WTC11 (cell line): ENCODE measurements around the gene CD4. TPM values are rescaled to one million over a fixed set of nuclear protein-coding genes. Genes with fewer than 3 reads are reported as not detected.

ENCODE experiments used
- ATAC-seq: fragments of 200-7000 bp; cut with Tn5 transposase; 2 replicates; pipeline ENCODE4 v1.10.0; 2021; ENCODE audit warnings: mild to moderate bottlenecking, moderate library complexity
- CTCF ChIA-PET: fragments of 300-600 bp; sonication (Branson Sonifier 250); formaldehyde crosslinking; loops from one replicate; lab custom pipeline; 2021; ENCODE audit warnings: antibody characterized with exemption; lab: Charles Lee
- POLR2A ChIA-PET: fragments of 350-600 bp; sonication (Branson Sonifier 250); formaldehyde crosslinking; loops from one replicate; lab custom pipeline; 2021; ENCODE audit warnings: antibody characterized with exemption; lab: Charles Lee
- DNase-seq: peaks from one replicate; pipeline ENCODE4 v3.0.0; 2021; ENCODE audit warnings: low spot score
- H3K27ac Mint-ChIP-seq: 2 replicates; pipeline ENCODE4 v1.8.0; 2021; ENCODE audit warnings: mixed read lengths
- H3K27me3 Mint-ChIP-seq: 2 replicates; pipeline ENCODE4 v1.8.0; 2021; ENCODE audit warnings: low read depth, mild to moderate bottlenecking, moderate library complexity, mixed read lengths
- H3K36me3 Mint-ChIP-seq: 2 replicates; pipeline ENCODE4 v1.8.0; 2021; ENCODE audit warnings: mixed read lengths
- H3K4me1 Mint-ChIP-seq: 2 replicates; pipeline ENCODE4 v1.8.0; 2022; ENCODE audit warnings: mixed read lengths
- H3K4me3 Mint-ChIP-seq: 2 replicates; pipeline ENCODE4 v1.8.0; 2021; ENCODE audit warnings: mild to moderate bottlenecking, moderate library complexity, mixed read lengths
- H3K9me3 Mint-ChIP-seq: 2 replicates; pipeline ENCODE4 v1.8.0; 2021; ENCODE audit warnings: mixed read lengths
- E2F5 ChIP-seq: sonication (generic); formaldehyde crosslinking; IDR thresholded peaks from 2 replicates; pipeline ENCODE4 v1.8.1; 2022; ENCODE audit warnings: mild to moderate bottlenecking, moderate library complexity, missing genetic modification reagents
- EMX1 ChIP-seq: fragments of 250-450 bp; sonication (Bioruptor Pico); IDR thresholded peaks from 2 replicates; pipeline ENCODE4 v1.8.0; 2021; ENCODE audit warnings: mild to moderate bottlenecking
- ESRRA ChIP-seq: sonication (generic); formaldehyde crosslinking; IDR thresholded peaks from 2 replicates; pipeline ENCODE4 v1.8.1; 2022; ENCODE audit warnings: mild to moderate bottlenecking, missing genetic modification reagents, borderline replicate concordance
- GRHL2 ChIP-seq: fragments of 250-450 bp; sonication (Bioruptor Pico); IDR thresholded peaks from 2 replicates; pipeline ENCODE4 v1.8.0; 2022; ENCODE audit warnings: mild to moderate bottlenecking, moderate library complexity; ENCODE audit not compliant: insufficient replicate concordance, severe bottlenecking
- KAT7 ChIP-seq: sonication (generic); formaldehyde crosslinking; IDR thresholded peaks from 2 replicates; pipeline ENCODE4 v1.8.1; 2023; ENCODE audit warnings: missing genetic modification reagents, mild to moderate bottlenecking, borderline replicate concordance
- MLX ChIP-seq: sonication (generic); formaldehyde crosslinking; IDR thresholded peaks from 2 replicates; pipeline ENCODE4 v1.8.1; 2023; ENCODE audit warnings: mild to moderate bottlenecking, missing genetic modification reagents, moderate library complexity
- NFATC4 ChIP-seq: fragments of 250-450 bp; sonication (Bioruptor Pico); IDR thresholded peaks from 2 replicates; pipeline ENCODE4 v1.9.0; 2021; ENCODE audit warnings: mild to moderate bottlenecking
- NFE2L1 ChIP-seq: sonication (generic); formaldehyde crosslinking; IDR thresholded peaks from 2 replicates; pipeline ENCODE4 v1.8.1; 2023; ENCODE audit warnings: missing genetic modification reagents
- NFYB ChIP-seq: sonication (generic); formaldehyde crosslinking; conservative IDR thresholded peaks from 2 replicates; pipeline ENCODE4 v1.8.0; 2022; ENCODE audit warnings: low read depth, missing genetic modification reagents
- NR2C2 ChIP-seq: sonication (generic); formaldehyde crosslinking; IDR thresholded peaks from 2 replicates; pipeline ENCODE4 v1.8.0; 2022; ENCODE audit warnings: mild to moderate bottlenecking, missing genetic modification reagents
- SP1 ChIP-seq: sonication (generic); formaldehyde crosslinking; conservative IDR thresholded peaks from 2 replicates; pipeline ENCODE4 v1.8.1; 2022; ENCODE audit warnings: missing genetic modification reagents
- TCF7 ChIP-seq: sonication (generic); formaldehyde crosslinking; IDR thresholded peaks from 2 replicates; pipeline ENCODE4 v1.8.0; 2022; ENCODE audit warnings: mild to moderate bottlenecking, low read depth, missing genetic modification reagents, moderate library complexity
- ZNF219 ChIP-seq: sonication (generic); formaldehyde crosslinking; IDR thresholded peaks from 2 replicates; pipeline ENCODE4 v1.8.0; 2023; ENCODE audit warnings: missing genetic modification reagents, mild to moderate bottlenecking, borderline replicate concordance
- ZNF317 ChIP-seq: sonication (generic); formaldehyde crosslinking; IDR thresholded peaks from 2 replicates; pipeline ENCODE4 v1.8.1; 2023; ENCODE audit warnings: low read depth, mild to moderate bottlenecking, moderate library complexity, missing genetic modification reagents, borderline replicate concordance
- ZNF396 ChIP-seq: fragments of 250-450 bp; sonication (Bioruptor Pico); IDR thresholded peaks from 2 replicates; pipeline ENCODE4 v1.8.0; 2021; ENCODE audit warnings: mild to moderate bottlenecking, moderate library complexity, borderline replicate concordance
- ZNF423 ChIP-seq: fragments of 250-450 bp; sonication (Bioruptor Pico); IDR thresholded peaks from 2 replicates; pipeline ENCODE4 v2.1.2; 2022; ENCODE audit warnings: mild to moderate bottlenecking, moderate library complexity
- ZNF671 ChIP-seq: fragments of 250-450 bp; sonication (Bioruptor Pico); IDR thresholded peaks from 2 replicates; pipeline ENCODE4 v1.8.0; 2021; ENCODE audit warnings: mild to moderate bottlenecking
- total RNA-seq: library from RNA; stranded (reverse); gene quantifications from 3 replicates; pipeline ENCODE4 v1.2.3, GENCODE V29; 2021
- TF ChIP-seq, protein P1 (sequence below): fragments of 250-450 bp; sonication (Bioruptor Pico); conservative IDR thresholded peaks from 2 replicates; pipeline ENCODE4 v1.9.0; 2021; ENCODE audit warnings: mild to moderate bottlenecking
- TF ChIP-seq, protein P2 (sequence below): fragments of 250-450 bp; sonication (Bioruptor Pico); IDR thresholded peaks from 2 replicates; pipeline ENCODE4 v1.9.0; 2021; ENCODE audit warnings: moderate library complexity, mild to moderate bottlenecking, inconsistent platforms, borderline replicate concordance

The CD4 gene
- total RNA-seq, 1 experiment from 2014 or later: 2.5 TPM

DNA sequence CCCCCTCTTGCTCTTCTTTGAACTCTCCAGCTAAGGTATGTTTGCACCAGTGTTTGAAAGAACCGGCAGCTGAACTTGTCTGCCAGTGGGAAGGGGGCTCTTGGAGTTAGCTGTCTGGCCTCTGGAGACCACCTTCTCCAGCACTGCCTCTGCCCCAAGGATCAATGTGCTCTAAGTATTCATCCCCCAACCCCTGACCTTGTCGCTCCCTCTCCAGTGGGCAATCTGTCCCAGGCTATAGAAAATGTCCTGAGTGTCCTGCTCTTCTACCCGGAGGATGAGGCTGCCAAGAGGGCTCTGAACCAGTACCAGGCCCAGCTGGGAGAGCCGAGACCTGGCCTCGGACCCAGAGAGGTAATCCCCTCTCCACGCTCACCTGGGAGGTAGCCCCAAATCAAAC lies 41.7 kb downstream of the CD4 start (continued):
- TF ChIP-seq ZNF671 (CRISPR knock-in tag) (no peak), ZNF396 (CRISPR knock-in tag) (no peak)

DNA sequence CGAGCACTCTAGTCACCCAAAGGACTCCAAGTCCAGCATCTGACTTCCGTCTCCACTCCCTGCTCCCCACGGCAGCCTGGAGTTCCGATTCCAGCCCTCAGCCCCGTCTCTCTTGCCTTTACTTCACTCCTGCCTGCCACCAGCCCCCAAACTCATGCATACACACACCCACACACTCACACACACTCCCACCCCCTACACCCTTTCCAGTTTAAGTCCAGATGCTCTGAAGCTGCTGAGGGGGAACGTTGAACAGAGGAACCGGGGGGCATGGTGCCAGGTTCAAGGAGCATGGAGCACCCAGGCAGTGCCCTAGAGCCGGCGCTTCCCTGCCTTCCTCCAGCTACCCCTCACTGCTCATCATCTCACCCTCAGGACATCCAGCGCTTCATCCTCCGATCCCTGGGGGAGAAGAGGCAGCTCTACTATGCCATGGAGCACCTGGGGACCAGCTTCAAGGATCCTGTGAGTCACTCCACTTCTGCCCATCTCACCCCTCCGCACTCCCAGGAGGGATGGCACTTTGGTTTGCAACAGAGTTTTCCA lies 42.2 kb downstream of the CD4 start:
- peaks cover 45% of the 10 kb centered on the region for H3K36me3 Mint-ChIP-seq
- H3K4me1 Mint-ChIP-seq: peaks cover 28% of the 10 kb centered on the region
- H3K9me3 Mint-ChIP-seq: no peaks in the 10 kb centered on the region
- no peak for TF ChIP-seq NFE2L1 (CRISPR knock-in tag)
- TF ChIP-seq NFATC4 (CRISPR knock-in tag): no peak
- TF ChIP-seq ESRRA (CRISPR knock-in tag): no peak
- TF ChIP-seq TCF7 (CRISPR knock-in tag): no peak
- H3K27ac Mint-ChIP-seq: peak overlapping the region; percentile 20; the same call in 1 of the 2 replicates
- peaks cover 5% of the 10 kb centered on the region for H3K27me3 Mint-ChIP-seq
- ChIA-PET POLR2A (no interaction called here), CTCF (interaction anchor here (0.7 to 8.9 kb wide), 5 partner anchors 10 to 276 kb away, joined by 3 to 110 read pairs (median 3); partner anchors contain the start of genes GPR162, IFFO1, LAG3 and PTMS)
- no peak overlapping the region for H3K4me3 Mint-ChIP-seq
- ATAC-seq (no peak), DNase-seq (no peak)

DNA sequence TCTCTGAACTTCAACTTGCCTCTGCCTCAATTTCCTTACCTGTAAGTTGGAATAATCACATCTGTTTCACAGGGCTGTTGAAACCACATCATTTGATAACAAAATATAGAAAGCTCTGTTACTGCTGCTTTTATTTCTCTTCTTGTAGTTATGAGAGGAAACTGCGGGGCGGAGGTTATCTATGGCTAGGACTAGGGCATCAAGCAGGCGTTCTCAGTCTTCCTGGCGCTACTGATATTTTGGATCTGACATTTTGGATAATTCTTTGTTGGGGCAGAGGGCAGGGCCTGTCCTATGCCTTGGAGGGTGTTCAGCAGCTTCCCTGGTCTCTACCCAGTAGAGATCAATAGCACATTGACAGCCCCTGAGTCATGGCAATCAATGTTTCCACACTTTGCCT lies 42.8 kb downstream of the CD4 start:
- H3K9me3 Mint-ChIP-seq: no peaks in the 10 kb centered on the region
- H3K27ac Mint-ChIP-seq: no peak overlapping the region
- DNase-seq (no peak), ATAC-seq (no peak)
- ChIA-PET POLR2A (no interaction called here), CTCF (interaction anchor here (1.0 to 8.9 kb wide), 3 partner anchors 62 to 78 kb away, joined by 3 to 110 read pairs (median 46); partner anchors contain the start of genes LAG3, MLF2 and PTMS)
- TF ChIP-seq E2F5 (CRISPR knock-in tag) (no peak), TCF7 (CRISPR knock-in tag) (no peak), SP1 (CRISPR knock-in tag) (no peak), MLX (no peak), NFATC4 (CRISPR knock-in tag) (no peak), ZNF423 (CRISPR knock-in tag) (no peak), ZNF219 (CRISPR knock-in tag) (no peak), ZNF317 (no peak), NR2C2 (CRISPR knock-in tag) (no peak), GRHL2 (no peak), KAT7 (CRISPR knock-in tag) (no peak), EMX1 (CRISPR knock-in tag) (no peak), NFE2L1 (CRISPR knock-in tag) (no peak), NFYB (CRISPR knock-in tag) (no peak)
- TF ChIP-seq, protein P1, sequence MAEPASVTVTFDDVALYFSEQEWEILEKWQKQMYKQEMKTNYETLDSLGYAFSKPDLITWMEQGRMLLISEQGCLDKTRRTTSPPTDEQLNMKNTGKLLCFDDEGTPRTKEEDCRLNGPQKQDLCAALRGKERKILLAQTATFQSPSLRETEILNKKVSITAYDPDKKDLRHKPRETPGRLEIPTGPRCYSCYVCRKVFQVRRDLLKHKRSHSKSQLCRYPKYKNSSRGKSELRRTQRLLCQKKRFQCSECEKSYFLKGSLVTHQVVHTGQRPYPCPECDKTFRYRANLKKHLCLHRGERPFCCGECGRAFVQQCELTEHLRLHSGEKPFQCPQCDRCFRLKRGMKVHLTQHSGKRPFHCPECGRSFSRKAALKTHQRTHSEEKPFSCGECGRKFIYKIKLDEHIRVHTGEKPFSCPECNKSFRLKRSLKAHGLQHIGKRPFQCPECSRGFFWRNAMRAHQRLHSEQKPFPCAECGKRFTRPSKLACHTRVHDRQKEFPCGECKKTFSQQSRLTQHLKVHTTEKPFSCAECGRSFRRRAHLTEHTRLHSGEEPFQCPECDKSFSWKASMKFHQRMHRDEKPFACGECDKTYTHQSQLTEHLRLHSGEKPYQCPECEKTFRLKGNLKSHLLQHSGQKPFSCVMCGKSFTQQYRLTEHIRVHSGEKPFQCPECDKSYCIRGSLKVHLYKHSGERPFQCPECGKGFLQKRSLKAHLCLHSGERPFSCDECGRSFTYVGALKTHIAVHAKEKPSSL (CRISPR knock-in tag): no peak
- TF ChIP-seq, protein P2, sequence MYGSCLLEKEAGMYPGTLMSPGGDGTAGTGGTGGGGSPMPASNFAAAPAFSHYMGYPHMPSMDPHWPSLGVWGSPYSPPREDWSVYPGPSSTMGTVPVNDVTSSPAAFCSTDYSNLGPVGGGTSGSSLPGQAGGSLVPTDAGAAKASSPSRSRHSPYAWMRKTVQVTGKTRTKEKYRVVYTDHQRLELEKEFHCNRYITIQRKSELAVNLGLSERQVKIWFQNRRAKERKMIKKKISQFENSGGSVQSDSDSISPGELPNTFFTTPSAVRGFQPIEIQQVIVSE: no peak
- H3K27me3 Mint-ChIP-seq: no peaks in the 10 kb centered on the region; the same call in 1 of the 2 replicates
- peaks cover 23% of the 10 kb centered on the region for H3K4me1 Mint-ChIP-seq
- H3K4me3 Mint-ChIP-seq: no peak overlapping the region
- peaks cover 45% of the 10 kb centered on the region for H3K36me3 Mint-ChIP-seq
